K562 (cell line): ENCODE results near the gene HCFC1R1. TPM values are rescaled to one million over a fixed set of nuclear protein-coding genes. Genes with fewer than 3 reads are reported as not detected.

Source experiments
- BDP1 ChIP-seq: IDR thresholded peaks from 3 replicates; pipeline ENCODE4 v1.6.1; 2011; ENCODE audit not compliant: insufficient read length, insufficient read depth
- CBX1 ChIP-seq: sonication (generic); IDR thresholded peaks from 2 replicates; pipeline ENCODE4 v1.6.1; 2016; ENCODE audit warnings: antibody characterized with exemption, low read depth, mild to moderate bottlenecking
- CGGBP1 ChIP-seq: fragments of 250-450 bp; sonication (Bioruptor Pico); IDR thresholded peaks from 2 replicates; pipeline ENCODE4 v1.9.0; 2021; ENCODE audit warnings: mild to moderate bottlenecking
- CHD1 ChIP-seq: fragments of 200-600 bp; sonication (generic); IDR thresholded peaks from one replicate; pipeline ENCODE4 v1.6.1; 2012; ENCODE audit warnings: mild to moderate bottlenecking, moderate library complexity, low read length, inconsistent platforms
- CREBBP ChIP-seq: IDR thresholded peaks from one replicate; pipeline ENCODE4 v1.6.1; 2012; ENCODE audit warnings: low read depth, mild to moderate bottlenecking, control low read depth, inconsistent platforms, low read length
- CTCF ChIP-seq, 3 experiments: IDR thresholded peaks in 2 of 3; conservative IDR thresholded peaks in 1 of 3; 2 replicates each; pipeline ENCODE4 v1.5.1; 2011 to 2012; ENCODE audit warnings: low read length in 3 of 3, mild to moderate bottlenecking in 3 of 3, control low read depth in 2 of 3, improper control_type of control experiment in 1 of 3, inconsistent platforms in 1 of 3, low read depth in 1 of 3, mixed read lengths in 1 of 3, moderate library complexity in 1 of 3; ENCODE audit not compliant: insufficient read depth in 2 of 3
- DPF2 ChIP-seq: fragments of 450-650 bp; IDR thresholded peaks from 2 replicates; pipeline ENCODE4 v1.6.1; 2016
- ELF2 ChIP-seq: fragments of 250-450 bp; sonication (Bioruptor Pico); IDR thresholded peaks from 2 replicates; pipeline ENCODE4 v1.5.0; 2021; ENCODE audit warnings: mild to moderate bottlenecking
- ETS2 ChIP-seq: IDR thresholded peaks from 2 replicates; pipeline ENCODE4 v1.6.1; 2016; ENCODE audit warnings: borderline replicate concordance, missing genetic modification characterization, mild to moderate bottlenecking, moderate library complexity, missing compliant biosample characterization; ENCODE audit not compliant: poor library complexity, severe bottlenecking
- GABPA ChIP-seq: fragments of 200-800 bp; sonication (Bioruptor generic); conservative IDR thresholded peaks from 2 replicates; pipeline ENCODE4 v1.6.1; 2016; ENCODE audit warnings: low read depth, missing genetic modification characterization, missing compliant biosample characterization
- MAZ ChIP-seq, 2 experiments: fragments of 450-650 bp in 1 of 2; sonication (generic) in 1 of 2; formaldehyde crosslinking; IDR thresholded peaks in 1 of 2; conservative IDR thresholded peaks in 1 of 2; 2 replicates each; pipeline versions ENCODE4 v1.4.0 to v1.5.0; 2020; ENCODE audit warnings: mild to moderate bottlenecking in 1 of 2, missing genetic modification reagents in 1 of 2
- PHB2 ChIP-seq: fragments of 450-650 bp; IDR thresholded peaks from 2 replicates; pipeline ENCODE4 v1.6.1; 2017; ENCODE audit warnings: low read depth
- PML ChIP-seq: IDR thresholded peaks from 2 replicates; pipeline ENCODE4 v1.6.1; 2012; ENCODE audit warnings: low read length, inconsistent platforms
- POLR2AphosphoS2 ChIP-seq: IDR thresholded peaks from 2 replicates; pipeline ENCODE4 v1.6.1; 2012; ENCODE audit warnings: low read length, improper control_type of control experiment
- SRSF7 ChIP-seq: fragments of 200-400 bp; formaldehyde crosslinking; optimal IDR thresholded peaks from 2 replicates; pipeline ENCODE3; 2017; ENCODE audit warnings: mild to moderate bottlenecking, low read depth, low read length
- SUPT5H ChIP-seq: fragments of 450-650 bp; IDR thresholded peaks from 2 replicates; pipeline ENCODE4 v1.6.1; 2016
- TBL1XR1 ChIP-seq, 2 experiments: IDR thresholded peaks; 2 replicates each; pipeline ENCODE4 v1.6.1; 2012; ENCODE audit warnings: improper control_type of control experiment in 2 of 2, low read length in 2 of 2, mild to moderate bottlenecking in 1 of 2
- TBP ChIP-seq: optimal IDR thresholded peaks from 2 replicates; pipeline ENCODE3; 2011; ENCODE audit warnings: low read depth, low read length, improper control_type of control experiment
- XRCC4 ChIP-seq: IDR thresholded peaks from one replicate; pipeline ENCODE4 v1.6.1; 2011; ENCODE audit not compliant: insufficient read depth, insufficient read length; ENCODE audit errors: extremely low read depth
- ZEB2 ChIP-seq: fragments of 450-650 bp; IDR thresholded peaks from 2 replicates; pipeline ENCODE4 v1.6.1; 2016
- ZNF589 ChIP-seq: fragments of 200-800 bp; sonication (Bioruptor generic); IDR thresholded peaks from 2 replicates; pipeline ENCODE4 v1.6.1; 2016; ENCODE audit warnings: low read depth, missing genetic modification characterization, missing compliant biosample characterization
- ZNF717 ChIP-seq: fragments of 250-450 bp; sonication (Bioruptor Pico); IDR thresholded peaks from 2 replicates; pipeline ENCODE4 v1.5.0; 2021
- polyA plus RNA-seq, 8 experiments: library from polyadenylated mRNA; depleted of rRNA in 4 of 8; stranded (reverse) in 5 of 8; unstranded in 3 of 8; fragments of >200 nt; fragmentation: Nextera tagmentation in 2 of 8; fragmentation: Illumina TruSeq in 1 of 8; extraction: Ambion mirVana in 2 of 8; extraction: Trizol in 1 of 8; gene quantifications; 2 replicates each; pipeline versions ENCODE4 v1.2.1 to v1.2.3, GENCODE V29; 2011 to 2014; ENCODE audit warnings: inconsistent platforms in 1 of 8, missing spikeins in 1 of 8
- total RNA-seq, 7 experiments: library from RNA; depleted of rRNA in 6 of 7; stranded (reverse); fragments of >200 nt in 6 of 7; fragmentation: Illumina TruSeq in 2 of 7; extraction: Trizol in 2 of 7; gene quantifications; 2 replicates each; pipeline versions ENCODE4 v1.2.1 to v1.2.3, GENCODE V29; 2011 to 2021; ENCODE audit warnings: low replicate concordance in 1 of 7
- TF ChIP-seq, protein P1 (sequence below): fragments of 450-650 bp; IDR thresholded peaks from one replicate; pipeline ENCODE4 v1.6.1; 2018; ENCODE audit warnings: mild to moderate bottlenecking, moderate library complexity; ENCODE audit not compliant: partially characterized antibody
- TF ChIP-seq, protein P2 (sequence below): sonication (generic); formaldehyde crosslinking; IDR thresholded peaks from 2 replicates; pipeline ENCODE4 v1.8.1; 2023; ENCODE audit warnings: mild to moderate bottlenecking, missing genetic modification reagents

The HCFC1R1 gene
- total and polyA plus RNA-seq, 9 of the 15 experiments (the other 6 are each of a cell fraction or from before 2014, with no cell fraction given), result 2.2 to 29.0 (median 11.2) TPM

- TF ChIP-seq CTCF (IDR thresholded peaks at IDR 0.05 in 2 of 3, conservative IDR thresholded peaks at IDR 0.05 in 1 of 3; ENCODE audit: insufficient read depth in 2 of 3, low read depth in 1 of 3, low read length in 3 of 3) (peak; percentile 90 to 95 (median 90)), GABPA (tag) (no peak), ZEB2 (0 out of 2 replicates have a peak, but pooled peaks have one; percentile 28), ZNF717 (CRISPR knock-in tag) (no peak), POLR2AphosphoS2 (no peak), ETS2 (tag) (no peak), PHB2 (no peak), CHD1 (no peak), BDP1 (no peak), MAZ (CRISPR knock-in tag; conservative IDR thresholded peaks at IDR 0.05 in 1 of 2, IDR thresholded peaks at IDR 0.05 in 1 of 2) (peak in 1 of 2 experiments; percentile 47; a peak in 2 of 4 replicates), ELF2 (CRISPR knock-in tag) (no peak), PML (no peak), CBX1 (peak; percentile 29; the same call in 1 of the 2 replicates), TBP (peak; percentile 81), SUPT5H (peak; percentile 47; the same call in 1 of the 2 replicates), SRSF7 (no peak), DPF2 (peak; percentile 67; the same call in 1 of the 2 replicates), CREBBP (no peak), TBL1XR1 (IDR thresholded peaks at IDR 0.05; ENCODE audit: low read length in 2 of 2) (no peak), ZNF589 (CRISPR knock-in tag) (no peak), XRCC4 (no peak), CGGBP1 (CRISPR knock-in tag) (no peak)
- TF ChIP-seq, protein P1, sequence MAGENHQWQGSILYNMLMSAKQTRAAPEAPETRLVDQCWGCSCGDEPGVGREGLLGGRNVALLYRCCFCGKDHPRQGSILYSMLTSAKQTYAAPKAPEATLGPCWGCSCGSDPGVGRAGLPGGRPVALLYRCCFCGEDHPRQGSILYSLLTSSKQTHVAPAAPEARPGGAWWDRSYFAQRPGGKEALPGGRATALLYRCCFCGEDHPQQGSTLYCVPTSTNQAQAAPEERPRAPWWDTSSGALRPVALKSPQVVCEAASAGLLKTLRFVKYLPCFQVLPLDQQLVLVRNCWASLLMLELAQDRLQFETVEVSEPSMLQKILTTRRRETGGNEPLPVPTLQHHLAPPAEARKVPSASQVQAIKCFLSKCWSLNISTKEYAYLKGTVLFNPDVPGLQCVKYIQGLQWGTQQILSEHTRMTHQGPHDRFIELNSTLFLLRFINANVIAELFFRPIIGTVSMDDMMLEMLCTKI, result no peak
- TF ChIP-seq, protein P2, sequence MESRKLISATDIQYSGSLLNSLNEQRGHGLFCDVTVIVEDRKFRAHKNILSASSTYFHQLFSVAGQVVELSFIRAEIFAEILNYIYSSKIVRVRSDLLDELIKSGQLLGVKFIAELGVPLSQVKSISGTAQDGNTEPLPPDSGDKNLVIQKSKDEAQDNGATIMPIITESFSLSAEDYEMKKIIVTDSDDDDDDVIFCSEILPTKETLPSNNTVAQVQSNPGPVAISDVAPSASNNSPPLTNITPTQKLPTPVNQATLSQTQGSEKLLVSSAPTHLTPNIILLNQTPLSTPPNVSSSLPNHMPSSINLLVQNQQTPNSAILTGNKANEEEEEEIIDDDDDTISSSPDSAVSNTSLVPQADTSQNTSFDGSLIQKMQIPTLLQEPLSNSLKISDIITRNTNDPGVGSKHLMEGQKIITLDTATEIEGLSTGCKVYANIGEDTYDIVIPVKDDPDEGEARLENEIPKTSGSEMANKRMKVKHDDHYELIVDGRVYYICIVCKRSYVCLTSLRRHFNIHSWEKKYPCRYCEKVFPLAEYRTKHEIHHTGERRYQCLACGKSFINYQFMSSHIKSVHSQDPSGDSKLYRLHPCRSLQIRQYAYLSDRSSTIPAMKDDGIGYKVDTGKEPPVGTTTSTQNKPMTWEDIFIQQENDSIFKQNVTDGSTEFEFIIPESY (CRISPR knock-in tag), result peak; percentile 70; the same call in 1 of the 2 replicates
These were observed 40.0 kb downstream of the HCFC1R1 start (continued) for GRCh38 chr16:2983706-2984136.
